Effector CD8-positive, alpha-beta T cell (primary cell): ENCODE measurements around the gene MPRIP.
"Not testable (repeated sequence)": the region's sequence is repeated elsewhere in the genome, so short reads cannot be mapped to it uniquely, and the experiment has no call there.

ENCODE experiments used
- DNase-seq: peaks from one replicate; lab custom pipeline; 2025; lab: John Stamatoyannopoulos, UW
- total RNA-seq, 4 experiments: gene quantifications; one replicate each; lab custom pipeline; 2026; lab: John Stamatoyannopoulos, UW

MPRIP gene
- 277 to 475 (median 366) reads per million in 4 experiments for total RNA-seq

DNA sequence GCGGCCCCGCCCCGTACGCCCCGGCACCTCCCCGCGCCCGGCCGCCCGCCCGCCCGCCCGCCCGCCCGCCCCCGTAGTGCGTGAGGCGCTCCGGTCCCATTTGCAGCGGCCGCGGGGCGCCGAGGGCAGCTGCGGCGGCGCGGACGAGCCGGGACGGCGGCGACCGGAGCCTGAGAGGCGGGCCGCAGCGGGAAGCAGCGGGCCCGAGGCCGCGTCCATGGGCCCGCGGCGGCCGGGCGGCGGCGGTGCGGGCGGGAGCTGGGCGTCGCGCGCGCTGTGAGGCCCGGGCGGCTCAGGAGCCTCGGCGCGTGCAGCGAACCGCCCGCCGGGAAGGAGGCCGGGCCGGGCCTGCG lies at the start of gene MPRIP:
Gene MPRIP (plus strand): TSS at position 74 of the 353 bp plus-strand sequence. CDS start 392 bp downstream, outside the sequence.
- DNase-seq, result no peak

DNA sequence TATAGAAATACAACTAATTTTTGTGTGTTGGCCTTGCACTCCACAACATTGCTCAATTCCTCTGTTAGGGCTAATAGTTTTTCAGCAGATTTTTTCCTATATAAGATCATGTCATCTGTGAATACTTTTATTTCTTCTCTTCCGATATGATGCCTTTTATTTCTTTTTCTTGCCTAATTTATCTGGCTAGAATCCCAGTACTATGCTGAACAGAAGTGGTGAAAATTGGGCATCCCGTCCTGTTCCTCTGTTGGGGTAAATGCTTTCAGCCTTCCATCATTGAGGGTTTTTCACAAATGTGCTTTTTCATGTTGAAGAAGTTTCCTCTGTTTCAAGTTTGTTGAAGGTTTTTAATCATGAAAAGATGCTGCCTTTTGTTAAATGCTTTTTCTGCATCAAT lies 47.6 kb upstream of the MPRIP start:
- no peak for DNase-seq

DNA sequence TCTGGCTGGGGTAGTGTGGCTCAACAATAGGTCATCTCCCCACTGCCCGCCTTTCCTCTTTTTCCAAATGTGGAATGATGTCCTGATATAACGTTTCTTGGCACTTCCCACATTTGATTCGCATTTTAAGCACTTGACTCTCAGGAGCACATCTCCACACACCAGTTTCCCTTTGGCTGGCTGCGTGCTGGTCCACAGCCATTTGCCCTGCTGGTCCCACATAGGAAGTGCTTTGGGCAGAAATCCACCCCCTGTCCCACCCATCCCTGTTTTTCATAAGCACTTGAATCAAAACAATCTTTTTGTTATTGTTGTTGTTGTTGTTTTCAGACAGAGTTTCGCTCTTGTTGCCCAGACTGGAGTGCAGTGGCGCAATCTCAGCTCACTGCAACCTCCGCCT lies 46.3 kb upstream of the MPRIP start:
- DNase-seq, result no peak

DNA sequence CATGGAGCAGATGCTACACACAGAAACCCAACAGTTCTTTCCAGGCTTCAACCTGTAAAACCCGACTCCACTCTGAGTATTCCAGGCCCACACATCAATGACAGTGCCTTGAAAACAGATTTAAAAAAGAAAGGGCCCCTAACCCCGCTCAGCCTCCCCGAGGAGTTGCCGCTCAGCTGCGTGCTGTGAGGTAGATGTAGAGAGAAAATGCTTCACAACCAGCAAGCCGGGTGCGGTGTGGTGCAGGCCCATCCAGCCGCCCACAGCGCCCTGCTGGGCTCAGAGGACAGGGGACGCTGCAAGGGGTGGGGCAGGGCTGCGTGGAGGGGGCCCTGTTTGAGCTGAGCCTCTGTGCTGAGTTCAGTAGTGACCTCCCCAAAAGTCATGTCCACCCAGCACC lies 45.5 kb upstream of the MPRIP start:
- DNase-seq, result not testable (repeated sequence)

DNA sequence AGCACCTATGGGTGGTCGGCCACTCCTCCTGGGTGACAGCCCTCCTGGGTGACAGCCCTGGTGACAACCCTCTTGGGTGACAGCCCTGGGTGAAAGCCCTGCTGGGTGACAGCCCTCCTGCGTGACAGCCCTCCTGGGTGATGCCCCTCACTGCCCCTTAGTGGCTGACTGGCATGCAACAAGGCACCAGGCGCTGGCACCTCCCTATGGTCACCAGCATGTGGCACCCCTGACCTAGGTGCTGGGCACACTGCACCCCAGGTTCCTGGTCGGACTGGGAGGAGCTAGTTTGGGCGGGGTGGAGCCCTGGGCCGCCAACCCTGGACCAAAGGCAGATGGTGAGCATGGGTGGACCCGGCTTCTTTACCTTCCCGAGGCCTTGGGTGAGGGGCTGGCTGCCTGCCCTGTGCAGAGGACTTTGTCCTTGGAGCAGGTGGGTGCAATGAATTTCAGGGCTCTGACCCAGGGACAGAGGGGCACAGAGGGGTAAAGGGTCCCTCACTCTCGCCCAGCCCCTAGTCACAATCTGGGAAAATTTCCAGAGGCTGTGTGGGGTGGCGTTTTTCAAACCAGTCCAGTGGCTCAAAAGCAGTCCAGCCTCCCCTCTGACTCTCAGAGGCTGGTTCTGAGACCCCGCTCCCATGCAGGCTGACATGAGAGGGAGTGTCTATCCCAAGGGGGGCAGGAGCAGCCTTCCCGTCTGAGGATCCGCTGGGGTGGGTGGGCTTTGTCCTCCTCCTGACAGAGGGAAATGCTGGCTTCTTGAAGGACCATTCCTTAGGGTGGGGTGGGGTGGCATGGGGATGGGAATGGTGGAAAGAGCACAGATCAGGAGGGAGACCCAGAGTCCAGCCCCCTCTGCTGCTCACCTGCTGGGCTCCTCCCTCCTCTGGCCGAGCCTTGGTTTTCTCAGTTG lies 44.5 kb upstream of the MPRIP start:
- no peak for DNase-seq

- DNase-seq, result no peak
Observed at GRCh38 chr17:16999931-17000625, 42.2 kb upstream of the MPRIP start.

- DNase-seq, result no peak
Observed at GRCh38 chr17:17001076-17001777, 41.0 kb upstream of the MPRIP start.

DNA sequence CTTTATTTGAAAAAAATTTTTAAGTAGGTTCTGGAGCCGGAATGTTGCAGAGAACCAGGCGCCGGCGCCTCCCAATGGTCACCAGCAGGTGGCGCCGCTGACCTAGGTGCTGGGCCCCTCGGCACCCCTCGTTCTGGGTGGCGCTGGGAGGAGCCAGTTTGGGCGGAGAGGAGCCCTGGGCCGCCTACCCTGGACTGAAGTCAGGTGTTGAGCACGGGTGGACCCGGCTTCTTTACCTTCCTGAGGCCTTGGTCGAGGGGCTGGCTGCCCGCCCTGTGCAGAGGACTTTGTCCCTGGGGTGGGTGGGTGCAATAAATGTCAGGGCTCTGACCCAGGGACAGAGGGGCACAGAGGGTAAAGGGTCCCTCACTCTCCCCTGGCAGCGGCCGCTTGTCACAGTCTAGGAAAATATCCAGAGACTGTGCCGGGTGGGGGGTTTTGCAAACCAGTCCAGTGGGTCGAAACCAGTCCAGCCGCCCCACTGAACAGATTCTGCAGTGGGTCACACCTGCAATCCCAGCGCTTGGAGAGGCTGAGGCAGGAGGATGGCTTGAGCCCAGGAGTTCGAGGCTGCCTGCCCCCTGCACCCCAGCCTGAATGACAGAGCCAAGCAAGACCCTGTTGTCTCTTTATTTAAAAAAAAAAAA lies 40.3 kb upstream of the MPRIP start:
- DNase-seq, result peak; percentile 62

DNA sequence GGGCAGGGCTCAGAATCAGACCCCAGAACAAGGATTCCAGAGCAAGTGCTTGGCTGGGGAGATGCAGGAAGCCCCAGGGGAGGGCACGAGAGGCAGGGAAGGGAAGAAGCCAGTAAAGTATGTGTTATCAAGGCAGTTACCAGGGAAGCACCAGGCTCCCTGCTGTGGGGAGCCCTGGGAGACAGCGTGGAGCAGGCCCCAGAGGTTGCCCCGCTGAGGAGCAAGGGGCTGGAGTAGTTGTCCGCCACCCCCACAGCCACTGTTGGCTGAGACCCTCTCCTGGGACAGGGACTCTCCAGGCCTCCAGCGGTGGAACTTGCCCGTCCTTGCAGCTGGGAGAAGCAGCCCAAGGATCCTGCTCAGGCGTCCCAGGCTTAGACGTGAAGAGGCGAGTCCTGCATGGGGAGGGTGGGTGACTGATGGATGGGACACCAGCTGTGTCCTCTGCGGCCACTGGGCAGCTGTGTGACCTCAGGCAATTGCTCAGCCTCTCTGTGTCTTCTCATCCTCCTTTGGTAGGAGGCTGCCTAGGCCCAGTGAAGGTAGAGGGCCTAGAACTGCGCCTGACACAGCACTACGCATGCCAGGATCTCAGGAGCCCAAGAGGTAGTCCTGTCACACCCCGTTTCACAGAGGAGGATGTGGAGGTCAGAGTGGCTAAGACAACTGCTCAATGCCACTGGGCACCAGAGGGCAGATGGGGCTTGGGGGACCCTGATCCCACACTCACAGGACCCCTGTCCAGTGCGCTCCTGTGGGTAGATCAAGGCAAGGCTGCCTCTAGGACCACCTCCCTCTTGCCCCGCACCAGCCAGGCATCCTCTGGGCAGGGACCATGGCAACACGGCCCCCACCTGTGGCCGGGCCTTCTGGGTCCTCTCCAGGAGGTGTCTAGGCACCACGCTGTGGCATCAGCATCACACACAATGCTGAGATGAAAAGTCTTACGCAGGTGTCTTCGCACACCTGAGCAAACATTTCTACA lies 39.2 kb upstream of the MPRIP start:
- DNase-seq, result not testable (repeated sequence)

GRCh38 chr17:17004251-17004996 lies 37.8 kb upstream of the MPRIP start:
- no peak for DNase-seq

GRCh38 chr17:17004997-17005614 lies 37.2 kb upstream of the MPRIP start:
- not testable (repeated sequence) for DNase-seq

DNA sequence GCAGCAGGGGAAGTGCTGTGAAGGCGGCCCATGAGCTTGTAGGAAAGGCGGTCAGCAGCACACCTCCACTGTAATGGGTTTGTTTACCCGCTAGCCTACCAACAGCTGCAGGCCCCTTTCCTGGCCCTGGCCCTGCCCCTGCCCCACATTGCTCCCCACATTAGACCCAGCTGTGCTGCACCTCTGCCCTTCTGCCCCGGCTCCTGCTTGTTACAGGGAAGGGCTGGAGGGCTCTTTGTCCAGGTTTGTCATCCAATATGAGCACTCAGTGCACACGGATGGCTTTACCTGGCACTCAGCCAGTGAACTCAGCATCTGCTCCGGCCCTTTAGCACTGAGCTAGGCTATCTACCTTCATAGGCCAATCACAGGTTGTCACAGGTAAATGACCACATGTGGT lies 34.4 kb upstream of the MPRIP start:
- DNase-seq, result not testable (repeated sequence)

GRCh38 chr17:17008621-17009397 lies 33.4 kb upstream of the MPRIP start:
- DNase-seq, result not testable (repeated sequence)

GRCh38 chr17:17009972-17010371 lies 32.3 kb upstream of the MPRIP start:
- not testable (repeated sequence) for DNase-seq

DNA sequence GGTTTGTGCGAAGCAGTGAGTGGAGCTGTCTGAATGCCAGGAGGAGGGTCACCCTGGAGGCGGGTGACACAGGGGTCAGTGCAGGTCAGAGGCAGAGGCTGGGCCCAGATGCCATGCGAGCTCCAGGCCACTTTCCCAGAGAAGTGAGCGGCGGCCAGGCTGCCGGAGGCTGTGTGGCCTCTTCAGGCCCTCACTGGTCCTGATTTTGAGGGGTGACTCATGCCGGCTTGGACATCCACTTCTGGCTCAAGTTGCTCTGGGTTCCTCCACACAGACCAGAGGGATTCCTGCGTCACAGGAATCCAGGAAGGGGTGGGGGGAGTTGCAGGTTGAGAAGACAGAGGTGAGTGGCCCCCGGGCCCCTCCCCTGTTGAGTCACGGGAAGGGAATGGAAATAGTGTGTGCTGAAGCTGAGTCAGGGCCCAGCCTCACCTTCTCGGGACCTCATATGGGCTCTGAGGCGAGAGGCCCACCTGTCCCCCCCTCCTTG lies 31.7 kb upstream of the MPRIP start:
- DNase-seq, result not testable (repeated sequence)

- DNase-seq, result not testable (repeated sequence)
Observed at GRCh38 chr17:17011043-17011907, 31.0 kb upstream of the MPRIP start.
